Loucy (cell line): ENCODE measurements around the gene CD109.
"Not testable (repeated sequence)": the region's sequence is repeated elsewhere in the genome, so short reads cannot be mapped to it uniquely, and the experiment has no call there.

Source experiments
- H2AFZ ChIP-seq: fragments of 200-600 bp; sonication (generic); 2 replicates; pipeline ENCODE4 v1.6.0; 2016; ENCODE audit warnings: antibody characterized with exemption, mild to moderate bottlenecking, low read length, moderate library complexity
- H3F3A ChIP-seq: fragments of 200-600 bp; 2 replicates; pipeline ENCODE4 v1.6.0; 2016; ENCODE audit warnings: antibody characterized with exemption, low read depth, mild to moderate bottlenecking
- H3K27me3 ChIP-seq: fragments of 200-600 bp; sonication (generic); 2 replicates; pipeline ENCODE4 v1.6.1; 2014; ENCODE audit warnings: low read length, mild to moderate bottlenecking; ENCODE audit not compliant: insufficient read depth, poor library complexity, severe bottlenecking
- H3K36me3 ChIP-seq: fragments of 200-600 bp; sonication (generic); 2 replicates; pipeline ENCODE4 v1.6.1; 2016; ENCODE audit warnings: low read length; ENCODE audit not compliant: insufficient read depth
- H3K4me1 ChIP-seq: fragments of 200-600 bp; sonication (generic); 2 replicates; pipeline ENCODE4 v1.5.1; 2014; ENCODE audit warnings: low read length, mild to moderate bottlenecking; ENCODE audit not compliant: insufficient read depth, poor library complexity, severe bottlenecking
- H3K4me2 ChIP-seq: fragments of 200-600 bp; sonication (generic); 2 replicates; pipeline ENCODE4 v1.6.0; 2014; ENCODE audit warnings: antibody characterized with exemption, low read length, low read depth, mild to moderate bottlenecking; ENCODE audit not compliant: poor library complexity, severe bottlenecking
- H3K4me3 ChIP-seq: fragments of 200-600 bp; sonication (generic); 2 replicates; pipeline ENCODE4 v1.5.1; 2014; ENCODE audit warnings: low read length, mild to moderate bottlenecking, mixed read lengths; ENCODE audit not compliant: poor library complexity, severe bottlenecking
- H3K79me2 ChIP-seq: fragments of 200-600 bp; sonication (generic); 2 replicates; pipeline ENCODE4 v1.6.1; 2014; ENCODE audit warnings: low read length; ENCODE audit not compliant: insufficient read depth
- H3K9ac ChIP-seq: fragments of 200-600 bp; sonication (generic); 2 replicates; pipeline ENCODE4 v1.6.0; 2014; ENCODE audit warnings: mild to moderate bottlenecking, low read depth, low read length, moderate library complexity; ENCODE audit not compliant: poor library complexity, severe bottlenecking
- H3K9me2 ChIP-seq: fragments of 200-600 bp; sonication (generic); replicated peaks from 2 replicates; pipeline ENCODE4 v1.6.1; 2016; ENCODE audit warnings: low read depth, low read length, mixed read lengths
- H3K9me3 ChIP-seq: fragments of 200-600 bp; sonication (generic); 2 replicates; pipeline ENCODE4 v1.6.1; 2014; ENCODE audit warnings: mild to moderate bottlenecking, antibody characterized with exemption, low read length, low read depth; ENCODE audit not compliant: insufficient read depth
- H4K20me1 ChIP-seq: fragments of 200-600 bp; sonication (generic); 2 replicates; pipeline ENCODE4 v1.6.0; 2014; ENCODE audit warnings: antibody characterized with exemption, low read length, mild to moderate bottlenecking; ENCODE audit not compliant: insufficient read depth, poor library complexity, severe bottlenecking
- CTCF ChIP-seq: fragments of 200-600 bp; sonication (generic); conservative IDR thresholded peaks from 2 replicates; pipeline ENCODE4 v1.5.1; 2014; ENCODE audit warnings: mild to moderate bottlenecking, antibody characterized with exemption, low read length
- EZH2phosphoT487 ChIP-seq: fragments of 200-600 bp; IDR thresholded peaks from 2 replicates; pipeline ENCODE4 v1.6.1; 2018; ENCODE audit warnings: antibody characterized with exemption, mild to moderate bottlenecking, moderate library complexity, borderline replicate concordance

The CD109 gene

DNA sequence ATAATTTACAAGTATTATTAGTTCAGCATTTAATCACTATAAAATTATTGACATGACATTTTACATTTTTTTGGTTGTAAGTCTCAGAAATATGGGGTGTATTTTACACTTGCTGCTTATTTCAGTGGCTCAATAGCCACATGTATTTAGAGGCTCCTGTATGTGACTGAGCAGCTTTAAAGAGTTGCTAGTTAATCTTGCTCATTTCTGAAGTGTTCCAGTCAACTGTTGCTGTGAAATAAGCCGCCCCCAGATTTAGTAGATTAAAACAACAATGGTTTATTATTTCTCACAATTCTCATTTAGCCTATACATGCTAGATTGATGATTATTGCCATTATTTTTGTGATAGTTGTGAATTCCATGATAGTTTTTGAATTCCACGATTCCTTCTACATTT lies 23.0 kb downstream of the CD109 start:
- Histone ChIP-seq H3K36me3 (no peaks in the 10 kb centered on the region), H3K4me3 (no peak overlapping the region), H3K9ac (no peak overlapping the region), H3K79me2 (peaks cover 7% of the 10 kb centered on the region; the same call in 1 of the 2 replicates), H4K20me1 (no peaks in the 10 kb centered on the region), H3K4me1 (peaks cover 53% of the 10 kb centered on the region), H3K9me3 (no peaks in the 10 kb centered on the region), H3F3A (no peaks in the 10 kb centered on the region; the same call in 1 of the 2 replicates), H3K9me2 (no peaks in the 10 kb centered on the region), H2AFZ (no peak overlapping the region), H3K27me3 (no peaks in the 10 kb centered on the region), H3K4me2 (no peak overlapping the region)
- TF ChIP-seq CTCF: no peak
- TF ChIP-seq EZH2phosphoT487: no peak

DNA sequence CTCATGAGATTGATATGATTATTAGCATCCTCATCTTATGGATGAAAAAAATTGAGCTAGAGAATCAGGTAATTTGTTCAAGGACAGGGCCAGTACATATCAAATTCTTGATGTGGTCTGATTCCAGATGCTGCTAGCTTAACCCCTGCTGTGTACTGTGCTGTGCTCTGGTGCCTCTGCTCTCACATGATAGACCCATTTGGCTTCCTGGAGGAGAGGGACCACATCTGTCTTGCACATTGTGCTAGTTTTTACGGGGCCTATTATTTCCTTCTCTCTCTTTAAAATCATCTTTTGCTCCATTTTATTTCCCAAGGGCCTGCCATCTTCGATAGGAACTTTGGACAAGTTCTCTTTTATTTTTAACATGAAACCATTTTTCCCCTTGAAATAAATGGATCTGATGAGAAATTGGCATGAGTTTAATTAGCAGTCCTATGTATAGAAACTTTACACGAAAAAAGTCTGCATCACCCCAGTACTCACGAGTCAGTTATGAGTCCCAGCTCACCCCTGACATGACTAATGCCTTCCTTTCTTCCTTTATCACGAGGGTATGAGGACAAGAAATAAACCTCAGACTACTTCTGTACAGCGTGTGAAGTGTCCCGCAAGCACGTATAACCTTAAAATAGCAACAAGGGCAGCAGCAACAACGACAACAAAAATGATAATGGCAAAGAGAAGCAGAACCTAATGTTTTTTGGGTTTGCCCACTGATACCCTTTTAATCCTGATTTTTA lies 26.5 kb downstream of the CD109 start:
- Histone ChIP-seq H3K4me2 (peak overlapping the region; percentile 69), H3K4me3 (peak overlapping the region; percentile 59), H3K9me3 (no peaks in the 10 kb centered on the region), H3K4me1 (peaks cover 38% of the 10 kb centered on the region), H4K20me1 (peaks cover 2% of the 10 kb centered on the region), H3K36me3 (peaks cover 6% of the 10 kb centered on the region; the same call in 1 of the 2 replicates), H3K9me2 (no peaks in the 10 kb centered on the region), H3K9ac (peak overlapping the region; percentile 39), H3F3A (no peaks in the 10 kb centered on the region), H3K27me3 (no peaks in the 10 kb centered on the region), H2AFZ (peak overlapping the region; percentile 32; the same call in 1 of the 2 replicates), H3K79me2 (peaks cover 7% of the 10 kb centered on the region; the same call in 1 of the 2 replicates)
- TF ChIP-seq CTCF (no peak), EZH2phosphoT487 (no peak)

GRCh38 chr6:73723480-73723879 lies 27.5 kb downstream of the CD109 start:
- not testable (repeated sequence) for H3F3A ChIP-seq, H4K20me1 ChIP-seq, H3K36me3 ChIP-seq, H3K9ac ChIP-seq, H3K9me3 ChIP-seq, H3K79me2 ChIP-seq, H2AFZ ChIP-seq, H3K9me2 ChIP-seq, H3K27me3 ChIP-seq
- Histone ChIP-seq H3K4me2 (peak overlapping the region; percentile 69), H3K4me1 (peaks cover 40% of the 10 kb centered on the region), H3K4me3 (peak overlapping the region; percentile 59)

- Histone ChIP-seq H3K4me2 (no peak overlapping the region), H3K4me3 (no peak overlapping the region), H3K9ac (no peak overlapping the region), H3K27me3 (no peaks in the 10 kb centered on the region), H3K4me1 (peaks cover 48% of the 10 kb centered on the region), H2AFZ (no peak overlapping the region), H3K36me3 (peaks cover 6% of the 10 kb centered on the region; the same call in 1 of the 2 replicates), H3K79me2 (peaks cover 4% of the 10 kb centered on the region; the same call in 1 of the 2 replicates), H3K9me3 (no peaks in the 10 kb centered on the region), H3K9me2 (no peaks in the 10 kb centered on the region), H4K20me1 (peaks cover 2% of the 10 kb centered on the region), H3F3A (no peaks in the 10 kb centered on the region)
- no peak for TF ChIP-seq CTCF
- TF ChIP-seq EZH2phosphoT487: no peak
These were observed 28.4 kb downstream of the CD109 start for GRCh38 chr6:73724389-73724788.

- H3K79me2 ChIP-seq, H4K20me1 ChIP-seq, H3F3A ChIP-seq, H3K4me2 ChIP-seq, H3K9me3 ChIP-seq, H3K4me3 ChIP-seq, H3K27me3 ChIP-seq, H3K36me3 ChIP-seq, H3K9me2 ChIP-seq, H2AFZ ChIP-seq, H3K9ac ChIP-seq: not testable (repeated sequence)
- peaks cover 48% of the 10 kb centered on the region for H3K4me1 ChIP-seq
These were observed 29.2 kb downstream of the CD109 start for GRCh38 chr6:73725192-73725591.
